NCI-H1417 treated with DMSO at 0.1 percent for 48 hours (cell line): ENCODE data around the gene JAM3.
A peak's percentile ranks its signal among the peaks of the same experiment; 100 is the strongest.

Experiments
- DNase-seq: peaks from one replicate; lab custom pipeline; 2025; lab: John Stamatoyannopoulos, UW

JAM3 gene

GRCh38 chr11:134145715-134146114 lies 76.8 kb downstream of the JAM3 start:
- peak; percentile 1 for DNase-seq

- DNase-seq: no peak
Measured at GRCh38 chr11:134146598-134146997, 77.7 kb downstream of the JAM3 start.

GRCh38 chr11:134149371-134149770 lies 80.5 kb downstream of the JAM3 start:
- no peak for DNase-seq

GRCh38 chr11:134150195-134150903 lies 81.5 kb downstream of the JAM3 start:
- DNase-seq: no peak

GRCh38 chr11:134151083-134151747 lies 82.3 kb downstream of the JAM3 start:
- DNase-seq: no peak

GRCh38 chr11:134152696-134153095 lies 83.8 kb downstream of the JAM3 start:
- DNase-seq: no peak

GRCh38 chr11:134153147-134153905 lies 84.5 kb downstream of the JAM3 start:
- no peak for DNase-seq

- no peak for DNase-seq
Measured at GRCh38 chr11:134154441-134154840, 85.6 kb downstream of the JAM3 start.

GRCh38 chr11:134155456-134155855 lies 86.6 kb downstream of the JAM3 start:
- DNase-seq: no peak

GRCh38 chr11:134155946-134156865 lies 87.3 kb downstream of the JAM3 start:
- DNase-seq: no peak

GRCh38 chr11:134157451-134157850 lies 88.6 kb downstream of the JAM3 start:
- DNase-seq: no peak

GRCh38 chr11:134158023-134158422 lies 89.2 kb downstream of the JAM3 start:
- no peak for DNase-seq

GRCh38 chr11:134159652-134160051 lies 90.8 kb downstream of the JAM3 start:
- no peak for DNase-seq

GRCh38 chr11:134164490-134165370 lies 95.9 kb downstream of the JAM3 start:
- DNase-seq: no peak

GRCh38 chr11:134170177-134170918 lies 101.5 kb downstream of the JAM3 start:
- no peak for DNase-seq

GRCh38 chr11:134170919-134171281 lies 102.0 kb downstream of the JAM3 start:
- no peak for DNase-seq

GRCh38 chr11:134171951-134172350 lies 103.1 kb downstream of the JAM3 start:
- no peak for DNase-seq

GRCh38 chr11:134173296-134173695 lies 104.4 kb downstream of the JAM3 start:
- no peak for DNase-seq

GRCh38 chr11:134176284-134176683 lies 107.4 kb downstream of the JAM3 start:
- no peak for DNase-seq

- DNase-seq: no peak
Measured at GRCh38 chr11:134178032-134178674, 109.3 kb downstream of the JAM3 start.
